Body of pancreas (tissue), 4 donors: ENCODE measurements around the gene FRRS1L. TPM values are rescaled to one million over a fixed set of nuclear protein-coding genes. Genes with fewer than 3 reads are reported as not detected.

ENCODE experiments used
- ATAC-seq: fragments of 150-250 bp; one replicate; pipeline ENCODE4 v1.9.1; 2016
- DNase-seq, 4 donors: peaks; one replicate each; pipeline ENCODE4 v3.0.0-alpha.2; 2019
- H3K27ac ChIP-seq, 4 donors: fragments of 200-600 bp; sonication (generic); 1 replicate in 3 of 4; 2 replicates in 1 of 4; pipeline versions ENCODE4 v1.5.1 to v1.6.1; 2016 to 2019; ENCODE audit warnings: mild to moderate bottlenecking in 1 of 4, mixed read lengths in 1 of 4, moderate library complexity in 1 of 4
- H3K27me3 ChIP-seq, 2 donors: fragments of 200-600 bp; sonication (generic); one replicate each; pipeline ENCODE4 v1.6.0; 2016; ENCODE audit warnings: mild to moderate bottlenecking in 1 of 2
- H3K36me3 ChIP-seq, 2 donors: fragments of 200-600 bp; sonication (generic); replicated peaks in 1 of 2; 2 replicates each; pipeline ENCODE4 v1.5.1; 2016; ENCODE audit warnings: low read depth in 2 of 2; ENCODE audit not compliant: insufficient read depth in 1 of 2
- H3K4me1 ChIP-seq: fragments of 200-600 bp; sonication (generic); one replicate; pipeline ENCODE4 v1.6.0; 2016
- H3K4me3 ChIP-seq, 2 donors: fragments of 200-600 bp; sonication (generic); 1 replicate in 1 of 2; 2 replicates in 1 of 2; pipeline ENCODE4 v1.5.1; 2016 to 2019
- H3K9me3 ChIP-seq, 3 donors: fragments of 200-600 bp; sonication (generic); 1 replicate in 2 of 3; 2 replicates in 1 of 3; pipeline ENCODE4 v1.5.1; 2016
- POLR2A ChIP-seq, 3 donors: fragments of 450-650 bp; IDR thresholded peaks; one replicate each; pipeline ENCODE4 v1.6.1; 2016; ENCODE audit warnings: antibody characterized with exemption in 3 of 3, mild to moderate bottlenecking in 2 of 3
- WGBS, 2 donors: methylation state at CpG; one replicate each; pipeline ENCODE4 v1.1.5; 2017; 5-methylcytosine and 5-hydroxymethylcytosine counted together
- intact Hi-C: fragments of 100-400 bp; cut with DNase I; formaldehyde crosslinking; loops from one replicate; pipeline ENCODE4 v1.15.1; 2023
- total RNA-seq, 2 donors: library from RNA; depleted of rRNA; stranded (reverse); fragments of >200 nt; gene quantifications; one replicate each; pipeline ENCODE4 v1.1.0, GENCODE V29; 2016
- TF ChIP-seq, protein P1 (sequence below), 7 experiments: fragments of 450-650 bp in 4 of 7; fragments of 200-600 bp in 3 of 7; sonication (generic) in 3 of 7; IDR thresholded peaks; one replicate each; pipeline ENCODE4 v1.5.1; 2016 to 2019; ENCODE audit warnings: antibody characterized with exemption in 7 of 7

FRRS1L gene
- total RNA-seq, 2 donors from 2014 or later, result 0.33 to 0.52 TPM

DNA sequence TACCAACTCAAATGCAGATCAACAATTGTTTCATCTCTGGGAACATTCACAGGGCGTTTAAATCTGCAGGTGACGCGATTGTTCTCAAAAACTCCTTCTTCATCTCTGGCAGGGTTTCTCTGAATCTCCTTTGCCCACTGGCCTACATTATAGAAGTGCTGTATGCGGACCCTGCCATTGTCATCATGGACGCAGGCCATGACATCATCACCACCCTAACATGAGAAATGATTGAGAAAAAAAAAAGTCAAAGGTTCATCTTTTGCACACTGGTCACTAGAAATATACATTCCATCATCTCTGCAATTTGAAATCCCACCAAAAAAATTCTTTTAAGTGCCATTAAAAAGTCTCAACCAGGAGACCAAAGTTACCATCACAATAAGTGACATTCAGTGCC lies 25.7 kb downstream of the FRRS1L start:
- H3K27me3 ChIP-seq, result no peaks in the 10 kb centered on the region
- H3K27ac ChIP-seq, result no peak overlapping the region
- ATAC-seq (no peak), DNase-seq (no peak)
- TF ChIP-seq POLR2A (IDR thresholded peaks at IDR 0.05), result no peak
- TF ChIP-seq, protein P1, sequence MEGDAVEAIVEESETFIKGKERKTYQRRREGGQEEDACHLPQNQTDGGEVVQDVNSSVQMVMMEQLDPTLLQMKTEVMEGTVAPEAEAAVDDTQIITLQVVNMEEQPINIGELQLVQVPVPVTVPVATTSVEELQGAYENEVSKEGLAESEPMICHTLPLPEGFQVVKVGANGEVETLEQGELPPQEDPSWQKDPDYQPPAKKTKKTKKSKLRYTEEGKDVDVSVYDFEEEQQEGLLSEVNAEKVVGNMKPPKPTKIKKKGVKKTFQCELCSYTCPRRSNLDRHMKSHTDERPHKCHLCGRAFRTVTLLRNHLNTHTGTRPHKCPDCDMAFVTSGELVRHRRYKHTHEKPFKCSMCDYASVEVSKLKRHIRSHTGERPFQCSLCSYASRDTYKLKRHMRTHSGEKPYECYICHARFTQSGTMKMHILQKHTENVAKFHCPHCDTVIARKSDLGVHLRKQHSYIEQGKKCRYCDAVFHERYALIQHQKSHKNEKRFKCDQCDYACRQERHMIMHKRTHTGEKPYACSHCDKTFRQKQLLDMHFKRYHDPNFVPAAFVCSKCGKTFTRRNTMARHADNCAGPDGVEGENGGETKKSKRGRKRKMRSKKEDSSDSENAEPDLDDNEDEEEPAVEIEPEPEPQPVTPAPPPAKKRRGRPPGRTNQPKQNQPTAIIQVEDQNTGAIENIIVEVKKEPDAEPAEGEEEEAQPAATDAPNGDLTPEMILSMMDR (IDR thresholded peaks at IDR 0.05), result no peak
- H3K9me3 ChIP-seq, result no peaks in the 10 kb centered on the region
- intact Hi-C loops, result no loop called here
- H3K4me1 ChIP-seq, result no peaks in the 10 kb centered on the region
- H3K36me3 ChIP-seq, result no peaks in the 10 kb centered on the region
- H3K4me3 ChIP-seq, result no peak overlapping the region
- 90 to 92% methylated on average over 5 of the region's 5 CpGs for WGBS, 2 donors

DNA sequence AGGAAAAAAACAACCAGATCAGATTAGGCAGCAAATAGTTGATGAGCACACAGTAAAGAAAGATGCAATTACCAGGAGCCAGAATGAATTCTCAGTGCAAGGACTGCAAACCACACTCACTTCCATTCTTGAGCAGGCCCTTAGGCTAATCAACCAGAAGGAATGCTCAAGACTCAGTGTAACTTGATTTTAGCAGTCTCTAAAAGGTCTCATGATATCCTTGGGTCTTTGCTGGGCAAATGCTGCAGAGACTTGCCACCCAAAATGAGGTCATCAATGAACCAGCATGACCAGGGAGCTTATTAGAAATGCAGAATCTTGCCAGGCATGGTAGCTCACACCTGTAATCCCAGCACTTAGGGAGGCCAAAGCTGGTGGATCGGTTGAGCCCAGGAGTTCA lies 27.2 kb downstream of the FRRS1L start:
- 86 to 100% methylated on average over 1 of the region's 1 CpG for WGBS, 2 donors
- Histone ChIP-seq H3K9me3 (no peaks in the 10 kb centered on the region), H3K27me3 (no peaks in the 10 kb centered on the region), H3K4me1 (no peaks in the 10 kb centered on the region), H3K4me3 (no peak overlapping the region), H3K27ac (no peak overlapping the region), H3K36me3 (no peaks in the 10 kb centered on the region)
- TF ChIP-seq, protein P1 (IDR thresholded peaks at IDR 0.05), result no peak
- no peak for TF ChIP-seq POLR2A (IDR thresholded peaks at IDR 0.05)
- no peak for ATAC-seq
- DNase-seq, result no peak
- intact Hi-C loops, result no loop called here

DNA sequence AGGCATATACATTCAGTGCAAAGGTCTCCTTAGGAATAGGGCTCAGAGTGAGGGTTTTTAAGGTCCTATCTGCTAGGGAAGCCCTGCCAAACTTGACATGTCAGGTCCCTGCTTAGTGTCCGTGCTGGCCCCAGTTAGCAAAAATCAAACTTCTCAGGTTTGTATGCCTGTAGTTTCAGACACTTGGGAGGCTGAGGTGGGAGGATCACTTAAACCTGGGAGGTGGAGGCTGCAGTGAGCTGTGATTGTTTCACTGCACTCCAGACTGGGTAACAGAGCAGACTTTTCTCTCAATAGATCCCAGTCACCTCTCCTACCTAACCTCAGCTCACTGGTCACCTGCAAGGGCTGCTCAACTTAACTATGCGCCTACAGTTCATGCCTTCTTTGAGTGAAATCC lies 28.6 kb downstream of the FRRS1L start:
- intact Hi-C loops, result no loop called here
- TF ChIP-seq, protein P1 (IDR thresholded peaks at IDR 0.05), result no peak
- no peak for TF ChIP-seq POLR2A (IDR thresholded peaks at IDR 0.05)

DNA sequence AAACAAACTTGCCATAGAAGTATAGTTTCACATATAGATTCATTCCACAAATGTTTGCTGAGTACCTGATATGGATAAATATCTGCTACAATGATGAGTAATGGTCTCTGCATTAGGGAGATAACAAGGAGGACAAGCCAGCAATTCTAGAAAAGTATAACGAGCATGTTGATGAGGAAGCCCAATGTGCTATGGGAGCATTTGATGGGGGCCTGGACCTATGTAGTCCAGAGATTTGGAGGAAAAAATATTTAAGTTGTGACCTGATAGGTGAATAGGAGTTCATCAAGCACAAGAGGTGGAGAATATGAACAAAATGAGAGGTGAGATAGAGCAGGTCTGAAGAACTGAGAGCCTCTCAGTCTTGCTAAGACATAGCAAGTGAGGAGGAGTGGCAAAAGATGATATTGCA lies 32.9 kb downstream of the FRRS1L start:
- intact Hi-C loops, result no loop called here
- no peaks in the 10 kb centered on the region for H3K4me1 ChIP-seq
- no peaks in the 10 kb centered on the region for H3K36me3 ChIP-seq
- H3K4me3 ChIP-seq, result no peak overlapping the region
- TF ChIP-seq POLR2A (IDR thresholded peaks at IDR 0.05), result no peak
- TF ChIP-seq, protein P1 (IDR thresholded peaks at IDR 0.05), result no peak
- DNase-seq (no peak), ATAC-seq (no peak)
- no peaks in the 10 kb centered on the region for H3K27me3 ChIP-seq
- 65 to 89% methylated on average over 1 of the region's 1 CpG for WGBS, 2 donors
- H3K9me3 ChIP-seq, result peaks cover 0 to 3% (median 0%) of the 10 kb centered on the region in 3 donors
- no peak overlapping the region for H3K27ac ChIP-seq

More for the DNA sequence above, 28.6 kb downstream of the FRRS1L start:
- no peaks in the 10 kb centered on the region for H3K4me1 ChIP-seq
- no peak overlapping the region for H3K27ac ChIP-seq
- H3K9me3 ChIP-seq, result no peaks in the 10 kb centered on the region
- no peaks in the 10 kb centered on the region for H3K27me3 ChIP-seq
- no peak for DNase-seq
- H3K4me3 ChIP-seq, result no peak overlapping the region
- WGBS, 2 donors, result 95 to 100% methylated on average over 2 of the region's 2 CpGs
- H3K36me3 ChIP-seq, result no peaks in the 10 kb centered on the region
- no peak for ATAC-seq

DNA sequence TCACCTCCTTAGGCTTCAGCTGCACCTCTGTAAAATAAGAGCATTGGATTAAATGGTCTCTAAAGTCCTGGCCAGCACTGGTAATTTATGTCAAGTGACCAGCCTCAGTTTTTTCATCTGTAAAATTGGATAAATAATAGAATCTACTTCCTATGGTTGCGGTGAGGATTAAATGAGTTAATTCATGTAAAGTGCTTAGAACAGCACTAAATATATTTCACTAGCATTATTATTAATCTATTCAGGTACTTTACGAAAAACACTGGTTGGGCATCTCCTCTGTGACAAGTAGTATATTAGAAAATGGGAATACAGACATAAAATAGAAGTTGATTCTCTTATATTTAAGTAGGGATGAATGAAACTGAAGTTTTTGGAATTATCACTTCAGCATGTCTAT lies 33.5 kb downstream of the FRRS1L start:
- no peak overlapping the region for H3K4me3 ChIP-seq
- WGBS, 2 donors, result 94 to 96% methylated on average over 2 of the region's 2 CpGs
- DNase-seq, result no peak
- intact Hi-C loops, result no loop called here
- H3K9me3 ChIP-seq, result peaks cover 0 to 3% (median 0%) of the 10 kb centered on the region in 3 donors
- no peak for TF ChIP-seq POLR2A (IDR thresholded peaks at IDR 0.05)
- TF ChIP-seq, protein P1 (IDR thresholded peaks at IDR 0.05), result no peak
- ATAC-seq, result no peak
- H3K4me1 ChIP-seq, result no peaks in the 10 kb centered on the region
- H3K36me3 ChIP-seq, result no peaks in the 10 kb centered on the region
- no peaks in the 10 kb centered on the region for H3K27me3 ChIP-seq
- H3K27ac ChIP-seq, result no peak overlapping the region
